HEK293T (cell line): ENCODE data around the gene PSMD9.
A peak's percentile ranks its signal among the peaks of the same experiment; 100 is the strongest.
"Not testable (repeated sequence)": the region's sequence is repeated elsewhere in the genome, so short reads cannot be mapped to it uniquely, and the experiment has no call there.

Source experiments
- CTCF ChIA-PET: fragments of 350-600 bp; formaldehyde crosslinking; extraction: SDS; loops from one replicate; lab custom pipeline; 2021; ENCODE audit warnings: antibody characterized with exemption, inconsistent platforms; lab: Yijun Ruan, JAX
- POLR2A ChIA-PET: fragments of 350-600 bp; formaldehyde crosslinking; extraction: SDS; loops from one replicate; lab custom pipeline; 2020; ENCODE audit warnings: antibody characterized with exemption, inconsistent platforms; lab: Yijun Ruan, JAX
- DNase-seq: peaks from one replicate; pipeline ENCODE4 v3.0.0; 2012; ENCODE audit warnings: mixed read lengths; ENCODE audit errors: extremely low spot score
- ARNT ChIP-seq: fragments of 450-650 bp; IDR thresholded peaks from 2 replicates; pipeline ENCODE4 v1.6.1; 2017; ENCODE audit warnings: mild to moderate bottlenecking
- BHLHE40 ChIP-seq: fragments of 450-650 bp; IDR thresholded peaks from 2 replicates; pipeline ENCODE4 v1.6.1; 2016; ENCODE audit warnings: mild to moderate bottlenecking, moderate library complexity, borderline replicate concordance
- CTBP1 ChIP-seq: fragments of 450-650 bp; IDR thresholded peaks from 2 replicates; pipeline ENCODE4 v1.6.1; 2016; ENCODE audit warnings: borderline replicate concordance
- ELF4 ChIP-seq: fragments of 450-650 bp; IDR thresholded peaks from 2 replicates; pipeline ENCODE4 v1.6.1; 2017; ENCODE audit warnings: antibody characterized with exemption
- FOXA1 ChIP-seq: fragments of 450-650 bp; IDR thresholded peaks from 2 replicates; pipeline ENCODE4 v1.6.1; 2016; ENCODE audit warnings: mild to moderate bottlenecking
- FOXK2 ChIP-seq: fragments of 450-650 bp; IDR thresholded peaks from 2 replicates; pipeline ENCODE4 v1.6.1; 2016; ENCODE audit warnings: mild to moderate bottlenecking
- FOXM1 ChIP-seq: fragments of 450-650 bp; IDR thresholded peaks from 2 replicates; pipeline ENCODE4 v1.6.1; 2017; ENCODE audit warnings: mild to moderate bottlenecking, borderline replicate concordance
- HDGF ChIP-seq: fragments of 450-650 bp; IDR thresholded peaks from 2 replicates; pipeline ENCODE4 v1.6.1; 2017; ENCODE audit warnings: antibody characterized with exemption, borderline replicate concordance
- L3MBTL2 ChIP-seq: fragments of 450-650 bp; conservative IDR thresholded peaks from 2 replicates; pipeline ENCODE4 v1.6.1; 2016; ENCODE audit warnings: mild to moderate bottlenecking
- LEF1 ChIP-seq: fragments of 450-650 bp; IDR thresholded peaks from 2 replicates; pipeline ENCODE4 v1.6.1; 2017; ENCODE audit warnings: mild to moderate bottlenecking, borderline replicate concordance
- NFRKB ChIP-seq: fragments of 450-650 bp; IDR thresholded peaks from 2 replicates; pipeline ENCODE4 v1.6.1; 2016; ENCODE audit warnings: mild to moderate bottlenecking, moderate library complexity
- PKNOX1 ChIP-seq: fragments of 450-650 bp; IDR thresholded peaks from 2 replicates; pipeline ENCODE4 v1.6.1; 2016
- SP1 ChIP-seq: fragments of 450-650 bp; IDR thresholded peaks from 2 replicates; pipeline ENCODE4 v1.6.1; 2017
- SUZ12 ChIP-seq: fragments of 450-650 bp; IDR thresholded peaks from 2 replicates; pipeline ENCODE4 v1.6.1; 2016; ENCODE audit warnings: mild to moderate bottlenecking
- TARDBP ChIP-seq: fragments of 450-650 bp; IDR thresholded peaks from 2 replicates; pipeline ENCODE4 v1.6.1; 2016
- ZNF384 ChIP-seq: fragments of 450-650 bp; IDR thresholded peaks from 2 replicates; pipeline ENCODE4 v1.6.1; 2016

Gene PSMD9

GRCh38 chr12:121860257-121860656 lies 28.3 kb upstream of the PSMD9 start:
- no peak for DNase-seq
- CTCF ChIA-PET = no interaction called here
- POLR2A ChIA-PET = no interaction called here
- TF ChIP-seq L3MBTL2 (no peak), ARNT (no peak), FOXA1 (no peak), PKNOX1 (no peak), SP1 (no peak), ELF4 (no peak), NFRKB (no peak), FOXM1 (no peak), TARDBP (no peak), SUZ12 (no peak), BHLHE40 (no peak), ZNF384 (no peak), HDGF (no peak), CTBP1 (no peak)

- POLR2A ChIA-PET = interaction anchor here (0.8 to 1.1 kb wide), 2 partner anchors 57 to 61 kb away, joined by 3 to 4 read pairs; no protein-coding TSS in a partner anchor
- DNase-seq = not testable (repeated sequence)
- CTCF ChIA-PET = interaction anchor here (1.9 kb wide), 1 partner anchor 67 kb away, joined by 9 read pairs; the partner anchor contains the start of gene RHOF
Measured at GRCh38 chr12:121860699-121861098, 27.9 kb upstream of the PSMD9 start.

GRCh38 chr12:121861636-121862254 lies 26.8 kb upstream of the PSMD9 start:
- DNase-seq = no peak
- ChIA-PET POLR2A (interaction anchor here (0.7 to 1.5 kb wide), 5 partner anchors 18 to 62 kb away, joined by 3 to 6 read pairs (median 3); no protein-coding TSS in a partner anchor), CTCF (interaction anchor here (0.6 to 1.9 kb wide), 4 partner anchors 29 to 146 kb away, joined by 3 to 9 read pairs (median 4); partner anchors contain the start of gene RHOF)
- TF ChIP-seq LEF1 (no peak), ELF4 (no peak), ARNT (no peak), FOXK2 (no peak), ZNF384 (peak; percentile 90)

GRCh38 chr12:121866331-121866730 lies 22.3 kb upstream of the PSMD9 start:
- POLR2A ChIA-PET = no interaction called here
- TF ChIP-seq TARDBP = no peak
- TF ChIP-seq LEF1 = no peak
- no peak for TF ChIP-seq NFRKB
- TF ChIP-seq FOXA1 = no peak
- TF ChIP-seq PKNOX1 = no peak
- TF ChIP-seq BHLHE40 = no peak
- TF ChIP-seq SUZ12 = no peak
- TF ChIP-seq SP1 = no peak
- no peak for DNase-seq
- CTCF ChIA-PET = no interaction called here

GRCh38 chr12:121869229-121869628 lies 19.4 kb upstream of the PSMD9 start:
- DNase-seq, POLR2A ChIA-PET: not testable (repeated sequence)
- CTCF ChIA-PET = interaction anchor here (0.6 kb wide), 1 partner anchor 10 kb away, joined by 3 read pairs; no protein-coding TSS in a partner anchor

GRCh38 chr12:121871467-121871866 lies 17.1 kb upstream of the PSMD9 start:
- TF ChIP-seq SP1 (no peak), ARNT (no peak), FOXK2 (no peak), L3MBTL2 (no peak), BHLHE40 (no peak), CTBP1 (no peak), LEF1 (no peak), FOXA1 (no peak), NFRKB (no peak), TARDBP (no peak), SUZ12 (no peak), FOXM1 (no peak), ELF4 (no peak), ZNF384 (no peak), PKNOX1 (no peak), HDGF (no peak)
- CTCF ChIA-PET = no interaction called here
- DNase-seq = no peak
- POLR2A ChIA-PET = interaction anchor here (1.0 kb wide), 1 partner anchor 12 kb away, joined by 3 read pairs; no protein-coding TSS in a partner anchor
